HG03378 (cell line): ENCODE data around the gene POU2F2.

Experiments
- ATAC-seq: cut with Tn5 transposase; IDR thresholded peaks from one replicate; pipeline ENCODE4 v1.9.1; 2021; ENCODE audit warnings: mild to moderate bottlenecking, moderate library complexity; ENCODE audit not compliant: unreplicated experiment

Gene POU2F2

DNA sequence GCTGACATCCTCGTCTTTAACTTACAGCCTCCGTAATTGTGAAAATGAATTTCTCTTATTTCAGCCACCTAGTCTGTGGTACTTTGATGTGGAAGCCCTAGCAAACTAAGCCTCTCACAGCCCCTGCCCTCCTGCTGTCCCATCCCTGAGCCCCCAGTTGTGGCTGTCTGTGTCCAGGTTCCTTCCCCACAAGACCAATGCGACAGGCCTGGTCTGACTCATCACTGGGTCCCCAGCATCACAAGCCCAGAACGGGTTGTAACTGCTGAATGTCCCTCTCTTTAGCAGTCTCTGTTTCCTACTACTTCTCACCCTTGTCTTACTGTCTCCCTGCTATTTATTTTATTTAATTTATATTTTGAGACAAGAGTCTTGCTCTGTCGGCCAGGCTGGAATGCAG, 5.7 kb downstream of the POU2F2 start:
- ATAC-seq, result no peak

DNA sequence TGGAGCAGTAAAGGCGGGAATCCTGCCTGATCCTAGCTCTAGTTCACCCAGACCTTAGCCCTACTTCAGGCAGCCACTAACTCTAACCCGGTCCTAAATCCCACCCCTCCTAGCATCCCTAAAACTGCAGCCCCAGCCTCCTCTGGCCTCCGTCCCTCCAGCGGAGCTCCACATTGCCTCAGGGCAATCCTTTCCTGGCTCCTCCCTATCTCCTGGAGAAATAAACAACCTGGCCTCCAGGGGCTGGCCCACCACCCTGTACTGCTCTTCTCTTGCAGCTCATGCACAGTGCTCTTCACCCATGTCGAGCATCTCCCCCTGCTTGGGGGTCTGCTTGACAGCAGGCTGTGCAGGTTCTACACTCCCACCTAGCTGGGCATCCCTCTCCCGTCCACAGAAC, 6.7 kb downstream of the POU2F2 start:
- ATAC-seq, result no peak

DNA sequence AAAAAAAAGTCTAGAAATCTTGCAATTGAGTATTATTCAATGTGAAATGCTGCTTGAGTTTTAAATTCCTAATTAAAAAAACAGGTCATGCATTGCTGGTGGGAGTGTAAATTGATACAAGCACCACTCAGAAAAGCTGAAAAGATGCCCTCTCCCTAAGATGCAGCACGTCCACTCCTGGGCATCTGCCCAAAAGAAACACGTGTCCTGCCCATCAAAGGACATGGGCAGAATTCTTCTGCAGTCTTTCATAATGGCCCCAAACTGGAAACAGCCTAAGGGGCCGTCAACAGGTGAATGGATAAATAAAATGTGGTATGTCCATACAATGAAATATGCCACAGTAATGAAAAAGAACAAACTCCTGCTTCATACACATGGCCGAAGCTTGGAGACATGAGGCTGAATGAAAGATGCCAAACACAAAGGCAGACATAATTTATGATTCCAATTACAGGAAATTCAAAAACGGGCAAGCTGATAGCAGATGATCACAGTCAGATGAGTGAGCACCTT, 7.8 kb downstream of the POU2F2 start:
- ATAC-seq, result no peak

GRCh38 chr19:42123765-42124164, 8.5 kb downstream of the POU2F2 start:
- ATAC-seq, result no peak

DNA sequence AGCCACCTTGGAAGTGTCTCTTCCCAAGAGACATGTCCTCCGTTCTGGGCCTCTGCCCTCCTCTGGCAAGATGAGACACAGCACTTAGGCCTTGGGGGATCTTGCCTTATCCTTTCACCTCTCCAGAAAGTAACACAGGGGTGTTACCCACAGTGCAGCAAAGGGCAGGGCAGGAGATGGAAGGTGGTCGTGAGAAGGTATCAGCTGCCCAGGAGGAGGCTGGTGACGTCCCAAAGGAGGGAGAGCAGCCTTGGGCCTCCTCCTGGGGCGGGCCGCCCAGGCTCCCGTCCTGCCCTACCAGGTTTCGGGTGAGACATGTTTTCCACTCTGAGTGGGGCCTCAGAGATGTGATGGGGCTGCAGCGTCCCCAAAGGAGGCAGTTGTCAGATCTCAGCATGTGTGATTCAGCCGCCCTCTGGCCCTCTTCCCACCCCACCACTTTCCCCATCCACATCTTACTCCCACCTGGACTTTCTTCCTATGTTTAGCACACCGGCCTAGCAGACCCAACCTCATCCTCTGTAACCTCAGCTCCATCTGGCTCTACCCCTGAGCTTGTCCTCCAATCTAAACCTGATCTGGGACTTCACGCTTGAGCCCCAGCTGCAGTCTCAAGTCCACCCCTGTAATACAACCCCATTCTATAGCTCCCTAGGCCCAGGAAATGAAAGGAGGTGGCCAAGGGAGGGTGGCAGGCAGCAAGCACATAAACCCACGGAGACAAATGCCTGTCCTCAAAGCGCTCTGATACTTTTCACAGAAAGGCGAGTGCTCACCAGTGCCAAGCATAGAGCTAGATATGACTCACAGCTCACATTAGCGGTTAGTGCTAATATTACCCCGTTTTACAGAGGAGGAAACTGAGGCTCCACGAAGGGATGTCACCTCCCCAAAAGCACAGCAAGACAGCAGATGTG, 9.3 kb downstream of the POU2F2 start:
- ATAC-seq, result no peak

GRCh38 chr19:42121656-42122069, 10.6 kb downstream of the POU2F2 start:
- ATAC-seq, result no peak

GRCh38 chr19:42121036-42121621, 11.1 kb downstream of the POU2F2 start:
- ATAC-seq, result no peak

DNA sequence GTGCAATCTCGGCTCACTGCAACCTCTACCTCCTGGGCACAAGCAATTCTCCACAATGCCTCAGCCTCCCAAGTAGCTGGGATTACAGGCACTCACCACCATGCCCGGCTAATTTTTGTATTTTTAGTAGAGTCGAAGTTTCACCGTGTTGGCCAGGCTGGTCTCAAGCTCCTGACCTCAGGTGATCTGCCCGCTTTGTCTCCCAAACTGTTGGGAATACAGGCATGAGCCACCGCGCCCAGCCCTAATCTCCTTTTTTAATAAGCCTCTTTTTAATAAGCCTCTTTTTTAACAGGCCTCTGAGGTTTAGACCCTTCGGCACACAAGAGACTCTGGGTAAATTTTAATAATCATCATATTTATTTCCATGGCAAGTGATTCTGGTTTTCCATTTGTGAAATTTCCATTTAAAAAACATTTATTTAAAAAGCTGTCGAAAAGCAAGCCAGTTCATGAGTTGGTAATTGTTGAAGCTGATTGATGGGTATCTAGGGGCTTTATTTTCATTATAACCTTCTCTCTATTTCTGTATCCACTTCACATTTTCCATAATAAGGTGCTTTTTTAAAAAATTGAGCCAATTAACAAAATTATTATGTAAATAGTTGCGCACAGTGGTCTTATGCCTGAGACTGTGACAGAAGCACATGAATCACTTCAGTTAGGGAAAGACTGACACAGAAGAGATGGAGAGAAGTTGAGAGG, 11.8 kb downstream of the POU2F2 start:
- no peak for ATAC-seq

- no peak for ATAC-seq
Observed at GRCh38 chr19:42117076-42117475, 15.2 kb downstream of the POU2F2 start.

- no peak for ATAC-seq
Observed at GRCh38 chr19:42116308-42117075, 15.8 kb downstream of the POU2F2 start.

GRCh38 chr19:42115705-42116104, 16.5 kb downstream of the POU2F2 start:
- no peak for ATAC-seq

DNA sequence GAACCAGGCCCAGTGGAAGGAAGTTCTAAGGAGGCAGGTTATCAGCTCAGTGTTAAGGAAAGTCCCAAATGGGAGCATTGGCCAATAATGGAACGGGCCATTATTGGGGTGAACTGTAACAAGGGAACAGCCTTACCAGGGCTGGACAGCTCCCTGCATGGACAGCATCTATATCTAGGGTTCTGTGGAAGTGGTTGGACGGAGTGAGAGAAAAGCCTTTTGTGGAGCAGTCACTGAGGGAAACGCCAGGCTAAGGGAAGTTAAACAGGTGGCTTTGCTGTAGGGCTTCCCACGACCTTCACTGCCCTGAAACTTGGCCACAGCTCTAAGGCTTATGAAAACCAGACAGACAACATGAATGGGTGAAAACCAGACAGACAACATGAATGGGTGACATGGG, 17.0 kb downstream of the POU2F2 start:
- no peak for ATAC-seq

DNA sequence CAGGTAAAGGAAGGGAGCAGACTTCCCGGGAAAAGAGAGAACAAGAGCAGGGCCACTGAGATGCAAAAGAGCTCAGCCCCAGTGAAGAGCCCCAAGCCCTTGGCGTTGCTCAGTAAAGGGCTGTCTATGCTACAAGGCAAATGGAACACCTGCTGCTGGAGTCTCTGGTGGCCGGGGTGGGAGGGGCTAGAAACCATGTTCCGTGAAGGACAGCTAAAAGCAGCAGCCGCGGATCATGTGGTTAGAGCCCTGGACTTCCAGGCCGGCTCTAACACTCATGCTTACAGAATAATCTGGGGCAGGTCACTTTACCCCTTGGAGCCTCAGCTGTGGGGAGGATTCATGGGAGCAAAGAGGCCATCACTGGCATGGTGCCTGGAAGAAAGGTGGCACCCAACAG, 17.8 kb downstream of the POU2F2 start:
- peak; percentile 44 for ATAC-seq

DNA sequence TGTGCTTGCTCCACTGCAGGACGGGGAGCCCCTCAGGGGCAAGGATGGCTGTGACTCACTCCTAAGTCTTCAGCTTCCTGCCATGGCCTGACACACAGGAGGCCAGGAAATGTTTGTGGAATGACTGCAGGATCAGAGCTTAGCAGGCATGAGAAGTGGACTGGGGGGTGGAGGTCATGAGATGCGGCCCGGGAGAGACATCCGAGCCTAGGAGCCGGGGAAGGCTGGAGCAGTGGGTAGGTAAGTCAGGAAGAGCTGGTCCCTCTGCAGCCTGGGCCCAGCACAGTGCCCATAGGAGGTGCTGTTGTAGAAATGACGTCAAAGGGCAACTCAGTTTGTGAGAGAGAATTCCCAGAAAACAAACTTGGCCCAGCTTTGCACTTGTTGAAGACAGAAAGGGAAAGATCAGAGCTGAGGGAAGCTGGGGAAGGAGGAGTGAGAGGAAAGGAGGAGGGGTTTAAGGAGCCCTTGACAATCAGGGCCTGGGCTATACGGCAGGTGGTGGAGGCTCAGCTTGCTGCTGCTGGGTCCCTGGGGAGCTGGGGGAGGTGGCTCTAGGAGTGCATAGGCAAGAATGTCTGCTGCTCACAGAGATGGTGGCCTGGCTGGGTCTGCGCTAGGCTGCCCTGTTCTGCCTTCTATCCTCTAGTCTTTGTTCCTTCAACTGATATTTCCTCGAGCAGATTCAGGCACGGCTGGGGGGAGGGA, 18.5 kb downstream of the POU2F2 start:
- peak; percentile 40 for ATAC-seq

GRCh38 chr19:42111811-42112210, 20.4 kb downstream of the POU2F2 start:
- ATAC-seq, result no peak

- ATAC-seq, result no peak
Observed at GRCh38 chr19:42111384-42111783, 20.9 kb downstream of the POU2F2 start.

DNA sequence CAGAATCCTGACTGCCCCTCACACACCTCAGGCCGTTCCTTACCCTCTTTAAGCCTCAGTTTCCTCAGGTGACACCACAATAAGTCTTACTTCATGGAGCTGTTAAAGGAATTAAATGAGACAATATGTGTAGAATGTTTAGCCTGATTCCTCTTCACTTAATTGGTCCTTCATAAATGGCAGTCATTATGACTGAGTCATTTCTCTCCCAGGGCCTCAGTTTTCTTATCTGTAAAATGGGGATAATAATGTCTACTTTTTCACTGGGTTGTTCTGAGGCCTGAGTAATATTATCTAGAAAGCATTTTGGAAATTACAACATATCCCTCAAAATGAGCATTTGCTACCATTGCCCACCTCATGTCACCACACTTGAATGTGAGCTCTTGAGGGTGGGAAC, 21.6 kb downstream of the POU2F2 start:
- ATAC-seq, result no peak

GRCh38 chr19:42109896-42110295, 22.4 kb downstream of the POU2F2 start:
- ATAC-seq, result no peak

- peak; percentile 53 for ATAC-seq
Observed at GRCh38 chr19:42108527-42109389, 23.5 kb downstream of the POU2F2 start.
